ENCODE measurements around the gene CACHD1.

The CACHD1 gene

GRCh38 chr1:64469977-64470664 is at the start of gene CACHD1:
TSS of gene CACHD1 (plus strand) at chr1:64470129. CDS start at chr1:64470745, 616 bp downstream.
- DNase-seq: peak; percentile 46 to 73

GRCh38 chr1:64421377-64421776 is 48.6 kb upstream of the CACHD1 start:
- DNase-seq: no peak

- DNase-seq: no peak
These were observed 46.4 kb upstream of the CACHD1 start for GRCh38 chr1:64423526-64423925.

GRCh38 chr1:64424412-64424811 is 45.5 kb upstream of the CACHD1 start:
- no peak for DNase-seq

- no peak for DNase-seq
These were observed 44.4 kb upstream of the CACHD1 start for GRCh38 chr1:64425521-64425920.

GRCh38 chr1:64426681-64427080 is 43.2 kb upstream of the CACHD1 start:
- no peak for DNase-seq

GRCh38 chr1:64427879-64428278 is 42.0 kb upstream of the CACHD1 start:
- DNase-seq: no peak

GRCh38 chr1:64433308-64433707 is 36.6 kb upstream of the CACHD1 start:
- DNase-seq: no peak

- no peak for DNase-seq
These were observed 36.2 kb upstream of the CACHD1 start for GRCh38 chr1:64433747-64434146.

GRCh38 chr1:64435000-64435399 is 34.9 kb upstream of the CACHD1 start:
- DNase-seq: no peak

- no peak for DNase-seq
These were observed 32.5 kb upstream of the CACHD1 start for GRCh38 chr1:64437453-64437852.

GRCh38 chr1:64440183-64440826 is 29.6 kb upstream of the CACHD1 start:
- DNase-seq: no peak

GRCh38 chr1:64451440-64451839 is 18.5 kb upstream of the CACHD1 start:
- no peak for DNase-seq

- DNase-seq: no peak
These were observed 16.2 kb upstream of the CACHD1 start for GRCh38 chr1:64453688-64454087.

GRCh38 chr1:64458915-64459314 is 11.0 kb upstream of the CACHD1 start:
- DNase-seq: no peak

GRCh38 chr1:64459743-64460142 is 10.2 kb upstream of the CACHD1 start:
- no peak for DNase-seq

- DNase-seq: no peak
These were observed 3.9 kb upstream of the CACHD1 start for GRCh38 chr1:64466033-64466432.

- DNase-seq: no peak
These were observed 583 bp upstream of the CACHD1 start for GRCh38 chr1:64469116-64469976.

GRCh38 chr1:64470665-64471217 is 812 bp downstream of the CACHD1 start:
- DNase-seq: no peak

- no peak for DNase-seq
These were observed 1.5 kb downstream of the CACHD1 start for GRCh38 chr1:64471218-64472039.

GRCh38 chr1:64472040-64472376 is 2.1 kb downstream of the CACHD1 start:
- no peak for DNase-seq

- no peak for DNase-seq
These were observed 2.9 kb downstream of the CACHD1 start for GRCh38 chr1:64472805-64473204.

GRCh38 chr1:64473367-64473766 is 3.4 kb downstream of the CACHD1 start:
- DNase-seq: no peak
